Osteoblast (primary cell): ENCODE results near the gene YOD1. TPM values are rescaled to one million over a fixed set of nuclear protein-coding genes. Genes with fewer than 3 reads are reported as not detected.
A peak's percentile ranks its signal among the peaks of the same experiment; 100 is the strongest.

Experiments used
- DNase-seq: peaks from one replicate; pipeline ENCODE4 v3.0.0; 2011; ENCODE audit warnings: low spot score, mixed read lengths; ENCODE audit not compliant: insufficient read length; ENCODE audit errors: missing footprints
- H2AFZ ChIP-seq: 2 replicates; pipeline ENCODE4 v1.6.0; 2011; ENCODE audit warnings: mild to moderate bottlenecking, low read length
- H3K27ac ChIP-seq: 2 replicates; pipeline ENCODE4 v1.5.1; 2011; ENCODE audit warnings: mild to moderate bottlenecking, low read depth, low read length, moderate library complexity
- H3K27me3 ChIP-seq: 2 replicates; pipeline ENCODE4 v1.6.0; 2012; ENCODE audit warnings: mild to moderate bottlenecking, control low read depth, inconsistent platforms, low read length, moderate library complexity; ENCODE audit not compliant: insufficient read depth
- H3K36me3 ChIP-seq: 2 replicates; pipeline ENCODE4 v1.5.1; 2011; ENCODE audit warnings: mild to moderate bottlenecking, low read length, control low read depth, moderate library complexity; ENCODE audit not compliant: insufficient read depth
- H3K4me1 ChIP-seq: 2 replicates; pipeline ENCODE4 v1.5.1; 2011; ENCODE audit warnings: mild to moderate bottlenecking, low read length, control low read depth, moderate library complexity; ENCODE audit not compliant: insufficient read depth
- H3K4me2 ChIP-seq: 2 replicates; pipeline ENCODE4 v1.6.0; 2011; ENCODE audit warnings: mild to moderate bottlenecking, low read length; ENCODE audit not compliant: insufficient read depth
- H3K4me3 ChIP-seq: fragments of 200-600 bp; sonication (generic); 3 replicates; pipeline ENCODE4 v1.5.1; 2012; ENCODE audit warnings: mild to moderate bottlenecking, low read length, inconsistent platforms; ENCODE audit not compliant: insufficient read depth
- H3K79me2 ChIP-seq: 2 replicates; pipeline ENCODE4 v1.6.0; 2012; ENCODE audit warnings: mild to moderate bottlenecking, low read length, control low read depth, inconsistent platforms; ENCODE audit not compliant: insufficient read depth
- H3K9me3 ChIP-seq: 2 replicates; pipeline ENCODE4 v1.5.1; 2011; ENCODE audit warnings: low read depth, low read length, control low read depth
- H4K20me1 ChIP-seq: 2 replicates; pipeline ENCODE4 v1.6.0; 2012; ENCODE audit warnings: mild to moderate bottlenecking, low read length, control low read depth; ENCODE audit not compliant: insufficient read depth
- CTCF ChIP-seq: IDR thresholded peaks from 2 replicates; pipeline ENCODE4 v1.5.1; 2011; ENCODE audit warnings: mild to moderate bottlenecking, low read depth, low read length, moderate library complexity; ENCODE audit errors: extremely low read depth
- total RNA-seq: library from RNA; depleted of rRNA; stranded (reverse); fragments of >200 nt; gene quantifications from 2 replicates; pipeline ENCODE4 v1.2.3, GENCODE V29; 2012

The YOD1 gene
- total RNA-seq, 1 donor, result 8.3 TPM

- Histone ChIP-seq H3K9me3 (no peaks in the 10 kb centered on the region), H3K36me3 (no peaks in the 10 kb centered on the region), H3K4me2 (no peak overlapping the region), H3K79me2 (no peaks in the 10 kb centered on the region), H2AFZ (no peak overlapping the region), H4K20me1 (no peaks in the 10 kb centered on the region), H3K27ac (no peak overlapping the region), H3K27me3 (no peaks in the 10 kb centered on the region), H3K4me1 (peaks cover 13% of the 10 kb centered on the region), H3K4me3 (no peak overlapping the region)
- DNase-seq, result no peak
- no peak for TF ChIP-seq CTCF
These were observed 40.3 kb downstream of the YOD1 start for GRCh38 chr1:207010726-207011125.

GRCh38 chr1:207009945-207010344 is 41.1 kb downstream of the YOD1 start:
- H3K4me2 ChIP-seq, result no peak overlapping the region
- H4K20me1 ChIP-seq, result no peaks in the 10 kb centered on the region
- H2AFZ ChIP-seq, result peak overlapping the region; percentile 75
- no peaks in the 10 kb centered on the region for H3K27me3 ChIP-seq
- H3K4me1 ChIP-seq, result peaks cover 13% of the 10 kb centered on the region
- H3K36me3 ChIP-seq, result no peaks in the 10 kb centered on the region
- H3K4me3 ChIP-seq, result no peak overlapping the region
- no peaks in the 10 kb centered on the region for H3K79me2 ChIP-seq
- H3K9me3 ChIP-seq, result no peaks in the 10 kb centered on the region
- H3K27ac ChIP-seq, result no peak overlapping the region
- no peak for TF ChIP-seq CTCF
- no peak for DNase-seq

- peak overlapping the region; percentile 75 for H2AFZ ChIP-seq
- no peaks in the 10 kb centered on the region for H4K20me1 ChIP-seq
- peaks cover 13% of the 10 kb centered on the region for H3K4me1 ChIP-seq
- no peaks in the 10 kb centered on the region for H3K36me3 ChIP-seq
- DNase-seq, result no peak
- no peaks in the 10 kb centered on the region for H3K9me3 ChIP-seq
- H3K27ac ChIP-seq, result no peak overlapping the region
- TF ChIP-seq CTCF, result no peak
- no peak overlapping the region for H3K4me2 ChIP-seq
- no peaks in the 10 kb centered on the region for H3K79me2 ChIP-seq
- no peak overlapping the region for H3K4me3 ChIP-seq
- no peaks in the 10 kb centered on the region for H3K27me3 ChIP-seq
These were observed 41.7 kb downstream of the YOD1 start for GRCh38 chr1:207009182-207009850.

- peak overlapping the region; percentile 11 for H2AFZ ChIP-seq
- H3K9me3 ChIP-seq, result no peaks in the 10 kb centered on the region
These were observed 43.5 kb downstream of the YOD1 start for GRCh38 chr1:207007352-207008033.

More at GRCh38 chr1:207007352-207008033, 43.5 kb downstream of the YOD1 start:
- Histone ChIP-seq H3K79me2 (no peaks in the 10 kb centered on the region), H3K4me2 (peak overlapping the region; percentile 40), H3K4me1 (peaks cover 13% of the 10 kb centered on the region), H3K36me3 (no peaks in the 10 kb centered on the region), H4K20me1 (no peaks in the 10 kb centered on the region), H3K27me3 (no peaks in the 10 kb centered on the region), H3K27ac (peak overlapping the region; percentile 60), H3K4me3 (peak overlapping the region; percentile 13)
- no peak for TF ChIP-seq CTCF
- DNase-seq, result peak; percentile 82
